Colon (tissue), 2 donors: Measurements from ENCODE around the gene SHMT1.
"Not testable (repeated sequence)": the region's sequence is repeated elsewhere in the genome, so short reads cannot be mapped to it uniquely, and the experiment has no call there.

Source experiments
- FAIRE-seq: peaks from 2 replicates; lab custom pipeline; 2012; peaks lifted over from hg19 to GRCh38; lab: Jason Lieb, UNC
- donor health status: control.
- donor health status: control.

Gene SHMT1

DNA sequence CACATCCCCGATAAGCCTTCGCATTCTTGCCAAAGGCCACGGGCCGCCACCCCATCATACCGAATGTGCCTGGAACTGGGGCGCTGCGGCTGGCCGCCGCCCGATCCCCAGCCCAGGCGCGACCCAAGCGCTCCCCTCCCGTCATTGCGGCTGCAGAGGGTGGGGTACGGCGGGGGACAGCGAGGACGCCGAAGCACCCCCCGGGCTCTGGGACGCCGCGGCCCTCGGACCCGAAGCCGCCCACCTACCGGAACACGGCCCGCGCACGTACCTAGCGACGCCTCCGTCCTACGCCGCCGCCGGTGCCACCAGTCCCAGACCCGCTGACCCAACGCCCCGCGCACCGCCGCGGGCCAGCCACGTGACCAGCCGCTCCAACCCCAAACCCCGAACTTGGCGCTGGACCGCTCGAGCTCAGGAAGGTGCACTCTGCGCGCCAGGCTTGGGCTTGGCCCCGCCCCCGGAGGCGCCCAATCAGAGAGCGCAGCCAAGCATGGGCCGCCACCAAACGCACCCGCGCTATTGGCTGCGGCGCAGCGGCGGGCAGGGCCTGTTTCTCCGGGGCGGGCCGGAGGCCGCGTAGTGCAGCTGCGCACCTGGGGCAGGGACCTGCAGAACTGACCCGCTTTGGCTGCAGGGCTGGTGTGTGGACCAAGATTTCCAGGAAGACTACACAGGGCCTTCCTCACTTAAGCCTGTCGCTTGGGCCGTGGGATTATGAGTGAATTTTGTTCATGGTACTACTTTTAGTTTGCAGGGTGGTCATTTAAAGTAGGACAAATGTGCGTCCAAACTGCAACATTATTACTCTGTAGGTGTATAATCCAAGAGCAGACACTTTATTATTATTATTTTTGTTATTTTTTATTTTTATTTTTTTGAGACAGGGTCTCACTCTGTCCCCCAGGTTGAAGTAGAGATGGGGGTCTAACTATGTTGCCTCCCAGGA, at the start of gene SHMT1:
Gene SHMT1 (minus strand): TSS at position 450 of the 949 bp plus-strand sequence. CDS start 7,569 bp downstream, outside the sequence.
- no peak for FAIRE-seq

DNA sequence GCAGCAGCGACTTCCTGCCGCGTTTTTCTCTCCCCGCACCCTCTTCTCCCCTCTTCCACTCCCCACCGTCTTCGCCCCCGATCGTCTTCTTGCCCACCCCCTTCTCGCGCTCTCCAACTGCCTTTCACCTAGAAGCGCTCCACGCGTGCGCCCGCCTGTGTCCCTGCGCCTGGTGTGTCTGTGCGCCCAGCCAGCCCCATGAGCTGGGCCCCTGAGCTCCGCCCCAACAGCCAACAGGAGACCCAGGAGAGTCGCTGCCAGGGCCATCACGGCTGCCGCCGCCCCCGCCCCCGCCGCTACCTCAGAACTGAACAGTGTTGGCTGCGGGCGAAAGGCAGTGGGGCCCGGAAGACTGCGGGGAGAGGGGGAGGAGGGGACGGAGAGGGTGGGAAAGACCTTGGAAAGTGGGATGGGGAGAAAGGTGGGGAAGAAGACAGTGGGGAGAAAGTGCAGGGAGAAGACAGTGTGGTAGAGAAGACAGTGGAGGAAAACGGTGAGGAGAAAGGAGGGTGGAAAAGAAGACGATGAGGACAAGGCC, 48.7 kb upstream of the SHMT1 start:
- FAIRE-seq = not testable (repeated sequence)

DNA sequence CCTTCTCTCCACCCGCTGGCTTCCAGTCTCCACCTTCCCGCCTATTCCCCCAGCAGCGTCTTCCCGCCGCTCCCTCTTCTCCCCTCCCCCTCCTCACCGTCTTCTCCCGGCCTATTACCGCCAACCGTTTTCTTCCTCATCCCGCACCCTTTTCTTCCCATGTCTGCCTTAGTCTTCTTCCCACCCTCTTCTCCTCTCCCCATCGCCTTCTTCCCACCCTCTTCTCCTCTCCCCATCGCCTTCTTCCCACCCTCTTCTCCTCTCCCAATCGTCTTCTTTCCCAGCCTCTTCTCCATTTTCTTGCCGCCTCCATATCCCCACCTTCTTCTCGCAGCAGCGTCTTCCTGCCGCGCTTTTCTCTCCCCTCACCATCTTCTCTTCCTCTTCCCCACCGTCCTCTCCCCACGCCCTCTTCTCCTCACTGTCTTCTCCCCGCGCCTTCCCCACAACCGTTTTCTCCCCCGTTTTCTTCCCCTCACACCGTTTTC, 48.1 kb upstream of the SHMT1 start:
- not testable (repeated sequence) for FAIRE-seq

DNA sequence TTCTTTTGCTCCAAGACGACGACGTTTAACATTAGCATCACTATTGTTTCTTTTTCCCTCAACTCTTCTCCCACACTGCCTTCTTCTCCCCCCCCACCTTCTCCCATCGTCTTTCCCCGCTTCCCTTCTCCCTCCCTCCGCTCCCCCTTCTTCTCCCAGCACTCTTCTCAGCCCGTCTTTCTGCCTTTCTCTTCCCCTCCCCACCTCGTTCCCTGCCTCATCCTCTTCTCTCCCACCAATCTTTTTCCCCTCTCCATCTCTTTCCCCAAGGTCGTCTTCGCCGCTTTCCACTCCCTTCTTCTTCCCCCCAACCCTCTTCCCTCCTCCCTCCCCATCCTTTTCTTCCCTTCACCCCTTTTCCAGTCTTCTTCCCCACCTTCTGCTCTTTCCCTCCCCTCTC, 47.4 kb upstream of the SHMT1 start:
- FAIRE-seq = not testable (repeated sequence)

DNA sequence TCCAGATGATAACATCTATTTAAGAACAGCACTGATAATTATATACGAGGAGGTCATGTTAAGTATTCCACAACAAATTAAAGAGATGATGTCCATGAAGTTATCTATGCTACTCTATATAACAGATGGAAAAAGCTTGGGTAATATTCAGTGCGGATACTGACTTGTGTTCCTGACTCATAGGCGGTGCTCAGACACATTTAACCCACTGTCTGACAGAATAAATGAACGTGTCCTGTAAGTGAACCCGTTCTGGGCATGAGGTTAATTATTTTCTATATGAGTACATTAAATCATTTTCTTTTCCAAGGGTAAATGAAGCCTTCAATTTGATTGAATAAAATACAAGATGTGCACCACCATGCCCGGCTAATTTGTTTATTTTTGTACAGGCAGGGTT, 46.0 kb upstream of the SHMT1 start:
- not testable (repeated sequence) for FAIRE-seq

DNA sequence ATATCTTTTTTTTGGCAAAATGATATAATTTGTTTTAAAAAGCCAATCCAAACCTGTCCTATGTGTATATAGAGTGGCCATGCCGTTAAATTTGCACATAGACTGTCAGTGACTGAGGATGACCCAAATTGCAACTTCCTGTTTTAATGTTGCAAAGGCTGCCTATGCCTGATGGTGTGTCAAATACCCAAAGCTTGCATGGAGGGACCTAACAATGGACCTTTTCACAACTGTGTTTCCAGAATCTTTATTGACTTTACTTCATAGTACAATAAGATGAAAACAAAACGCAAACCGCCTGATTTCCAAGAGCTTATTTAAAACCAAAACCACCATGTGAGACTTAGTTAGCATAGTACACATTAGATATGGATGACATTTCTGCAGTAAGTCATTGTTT, 45.6 kb upstream of the SHMT1 start:
- not testable (repeated sequence) for FAIRE-seq

DNA sequence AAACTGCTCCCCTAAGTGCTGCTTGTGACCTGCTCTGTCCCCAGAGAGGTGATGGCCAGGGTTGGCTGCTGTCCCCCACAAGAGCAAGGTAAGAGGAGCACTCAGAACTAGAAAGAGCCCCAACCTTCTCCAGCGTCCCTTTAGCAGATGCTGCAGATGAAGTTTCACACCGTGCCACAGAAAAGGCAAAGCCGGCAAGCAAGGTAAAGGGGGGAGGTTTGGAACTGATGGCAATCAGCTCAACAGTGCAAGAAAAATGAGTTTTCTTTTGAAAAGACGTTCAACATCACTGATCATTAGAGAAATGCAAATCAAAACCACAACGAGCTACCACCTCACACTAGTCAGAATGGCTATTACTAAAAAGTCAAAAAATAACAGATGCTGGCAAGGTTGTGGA, 40.3 kb upstream of the SHMT1 start:
- FAIRE-seq = not testable (repeated sequence)

DNA sequence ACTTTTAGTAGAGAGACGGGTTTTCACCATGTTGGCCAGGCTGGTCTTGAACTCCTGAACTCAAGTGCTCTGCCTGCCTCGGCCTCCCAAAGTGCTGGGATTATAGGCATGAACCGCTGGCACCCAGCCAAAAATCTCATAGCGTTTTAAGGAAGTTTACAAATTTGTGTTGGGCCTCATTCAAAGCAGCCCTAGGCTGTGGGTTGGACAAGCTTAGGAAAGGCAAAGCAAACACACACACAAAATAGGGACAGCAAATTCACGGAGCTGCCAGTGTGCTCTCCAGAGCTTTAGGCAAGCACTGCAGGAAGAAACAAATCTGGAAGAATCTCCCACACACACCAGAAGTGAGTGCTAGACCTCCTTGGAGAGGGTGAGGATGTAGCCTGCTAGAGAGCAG, 39.8 kb upstream of the SHMT1 start:
- not testable (repeated sequence) for FAIRE-seq

DNA sequence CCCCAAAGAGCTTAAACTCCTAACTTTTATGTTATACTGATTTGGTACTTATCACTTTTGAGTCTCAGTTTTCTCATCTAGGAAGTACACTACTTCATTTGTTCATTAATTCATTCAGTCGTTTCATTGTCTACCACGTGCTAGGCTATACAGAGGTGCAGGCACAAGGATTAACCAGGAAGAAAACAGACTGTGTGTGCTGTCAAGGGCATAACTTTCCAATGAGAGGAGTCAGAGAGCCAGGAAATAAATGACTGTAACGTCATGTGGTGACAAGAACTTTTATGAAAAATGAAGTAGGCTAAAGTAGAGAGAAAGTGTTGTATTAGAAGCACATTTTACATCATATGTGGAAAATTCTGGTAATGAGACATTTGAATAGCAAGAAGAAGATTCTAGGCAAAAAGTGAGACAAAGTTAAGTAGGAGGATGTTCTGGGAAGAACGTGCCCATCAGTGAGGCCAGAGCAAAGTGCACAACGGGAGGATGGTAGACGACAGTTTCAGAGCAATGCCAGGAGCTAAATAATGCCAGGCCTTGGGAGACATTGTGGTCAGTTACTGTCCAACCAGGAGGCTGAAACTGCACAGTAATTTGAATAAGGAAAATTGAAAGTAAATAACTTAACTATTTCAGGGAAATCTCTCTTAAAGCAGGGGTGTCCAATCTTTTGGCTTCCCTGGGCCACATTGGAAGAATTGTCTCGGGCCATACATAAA, 38.7 kb upstream of the SHMT1 start:
- not testable (repeated sequence) for FAIRE-seq

DNA sequence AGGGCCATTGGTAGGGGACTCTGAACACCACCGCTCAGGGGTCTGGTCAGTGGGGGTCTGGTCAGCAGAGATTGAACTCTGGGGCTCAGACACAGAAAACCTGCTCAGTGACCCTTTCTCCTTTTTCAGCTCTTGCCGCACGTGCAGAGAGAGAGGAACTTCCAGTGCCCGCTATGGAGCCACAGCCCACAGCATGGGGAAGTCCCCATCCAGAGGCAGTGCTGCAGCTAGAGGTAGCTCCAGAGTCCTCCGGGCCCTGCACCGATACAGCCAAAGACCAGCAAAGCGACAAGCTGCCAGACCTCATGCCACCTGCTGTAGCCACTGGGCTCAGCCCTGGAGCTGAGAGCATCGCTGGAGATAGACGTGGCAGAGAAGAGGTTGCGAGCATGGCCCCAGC, 25.4 kb upstream of the SHMT1 start:
- not testable (repeated sequence) for FAIRE-seq

DNA sequence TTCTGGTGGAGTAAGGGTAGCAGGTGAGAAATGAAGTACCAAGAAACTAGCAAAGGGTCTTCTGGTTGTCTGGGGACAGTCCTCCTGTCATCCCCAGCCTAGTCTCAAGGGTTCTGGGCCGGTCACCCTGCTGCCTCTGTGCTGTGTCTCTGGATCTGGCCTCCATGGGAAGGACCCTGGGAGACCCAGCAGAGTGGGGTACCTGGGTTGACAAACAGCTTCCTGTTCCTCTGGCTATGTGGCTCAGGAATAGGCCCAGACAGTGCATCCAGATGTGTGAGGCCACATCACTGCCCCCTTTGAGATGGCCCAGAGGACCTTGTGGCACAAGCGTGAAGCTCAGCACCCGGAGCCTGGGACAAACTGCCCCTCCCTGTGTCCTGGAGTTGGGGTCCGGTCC, 24.9 kb upstream of the SHMT1 start:
- FAIRE-seq = not testable (repeated sequence)

DNA sequence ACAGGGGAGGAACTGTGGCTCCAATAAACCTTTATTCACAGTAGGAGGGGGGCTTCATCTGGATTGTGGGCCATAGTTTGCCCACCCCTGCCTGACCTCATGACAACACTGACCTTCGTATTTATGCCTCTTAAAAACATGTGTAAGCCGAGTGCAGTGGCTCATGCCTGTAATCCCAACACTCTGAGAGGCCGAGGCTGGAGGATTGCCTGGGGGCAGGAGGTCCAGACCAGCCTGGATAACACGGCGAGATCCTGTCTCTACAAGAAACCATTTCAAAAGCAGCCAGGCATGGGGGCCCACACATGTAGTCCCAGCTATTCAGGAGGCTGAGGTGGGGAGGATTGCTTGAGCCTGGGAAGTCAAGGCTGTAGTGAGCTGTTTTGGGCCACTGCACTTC, 24.2 kb upstream of the SHMT1 start:
- not testable (repeated sequence) for FAIRE-seq

DNA sequence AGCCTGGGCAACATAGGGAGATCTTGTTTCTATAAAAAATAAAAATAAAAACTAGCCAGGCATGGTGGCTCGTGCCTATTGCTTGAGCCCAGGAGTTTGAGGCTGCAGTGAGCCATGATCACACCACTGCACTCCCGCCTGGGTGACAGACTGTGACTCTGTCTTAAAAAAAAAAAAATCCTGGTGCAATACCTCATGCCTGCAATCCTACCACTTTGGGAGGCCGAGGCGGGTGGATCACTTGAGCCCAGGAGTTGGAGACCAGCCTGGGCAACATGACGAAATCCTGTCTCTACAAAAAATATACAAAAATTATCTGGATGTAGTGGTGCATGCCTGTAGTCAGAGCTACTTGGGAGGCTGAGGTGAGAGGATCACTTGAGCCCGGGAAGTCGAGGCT, 20.9 kb upstream of the SHMT1 start:
- FAIRE-seq = not testable (repeated sequence)

DNA sequence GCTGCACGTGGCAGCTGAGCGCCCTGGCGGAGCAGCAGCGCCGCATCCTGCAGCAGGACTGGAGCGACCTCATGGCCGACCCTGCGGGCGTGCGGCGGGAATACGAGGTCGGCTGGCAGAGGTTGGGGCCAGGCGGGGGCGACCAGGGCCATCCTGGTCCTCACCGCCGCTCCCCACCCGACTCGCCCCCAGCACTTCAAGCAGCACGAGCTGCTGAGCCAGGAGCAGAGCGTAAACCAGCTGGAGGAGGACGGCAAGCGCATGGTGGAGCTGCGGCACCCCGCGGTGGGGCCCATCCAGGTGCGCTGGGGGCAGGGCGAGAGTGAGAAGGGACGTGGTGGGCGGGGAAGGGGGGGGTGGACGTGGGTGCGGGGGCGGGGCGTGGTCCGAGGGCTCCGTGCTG, 19.7 kb upstream of the SHMT1 start:
- not testable (repeated sequence) for FAIRE-seq

DNA sequence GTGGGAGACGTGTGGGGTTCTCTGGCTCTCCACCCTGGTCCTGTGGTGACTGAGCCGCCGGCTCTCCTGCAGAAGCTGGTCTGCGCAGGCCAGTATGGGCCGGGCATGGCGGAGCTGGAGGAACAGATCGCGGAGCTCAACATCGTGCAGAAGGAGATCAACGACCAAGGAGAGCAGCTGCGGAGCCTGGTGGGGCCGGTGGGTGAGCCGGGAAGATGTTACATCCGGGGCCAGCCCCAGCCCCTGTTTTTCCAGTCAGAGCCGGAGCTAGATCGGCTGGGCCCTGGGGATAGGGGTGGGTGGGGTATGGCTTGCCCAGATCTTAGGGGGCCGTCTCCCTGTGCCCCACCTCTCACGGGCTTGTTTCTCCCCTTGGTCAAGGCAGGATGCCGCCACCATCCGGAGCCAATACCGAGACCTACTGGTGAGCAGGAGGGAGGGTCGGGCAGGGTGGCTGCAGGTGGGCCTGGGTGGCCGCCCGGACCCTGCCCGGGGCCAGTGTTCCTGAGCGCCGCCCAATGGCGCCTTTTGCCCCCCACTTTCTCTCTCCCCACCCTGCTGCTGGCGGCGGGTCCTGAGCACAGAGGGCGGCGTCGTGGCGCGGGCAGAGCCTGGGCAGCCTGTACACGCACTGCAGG, 19.2 kb upstream of the SHMT1 start:
- no peak for FAIRE-seq

DNA sequence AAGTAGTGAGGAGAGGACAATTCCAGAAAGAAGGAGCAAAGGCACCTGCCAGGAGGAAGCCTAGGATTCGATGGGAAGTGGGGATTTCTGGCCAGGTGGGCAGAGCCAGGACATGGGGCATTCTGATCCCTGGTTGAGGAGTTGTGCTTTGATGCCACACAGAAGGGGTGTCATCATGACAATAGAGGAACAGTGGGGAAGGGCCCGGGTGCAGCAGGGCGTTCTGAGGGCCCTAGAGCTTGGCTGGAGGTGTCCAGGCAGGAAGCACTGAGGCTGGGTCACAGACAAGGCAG, 18.5 kb upstream of the SHMT1 start:
- FAIRE-seq = no peak

DNA sequence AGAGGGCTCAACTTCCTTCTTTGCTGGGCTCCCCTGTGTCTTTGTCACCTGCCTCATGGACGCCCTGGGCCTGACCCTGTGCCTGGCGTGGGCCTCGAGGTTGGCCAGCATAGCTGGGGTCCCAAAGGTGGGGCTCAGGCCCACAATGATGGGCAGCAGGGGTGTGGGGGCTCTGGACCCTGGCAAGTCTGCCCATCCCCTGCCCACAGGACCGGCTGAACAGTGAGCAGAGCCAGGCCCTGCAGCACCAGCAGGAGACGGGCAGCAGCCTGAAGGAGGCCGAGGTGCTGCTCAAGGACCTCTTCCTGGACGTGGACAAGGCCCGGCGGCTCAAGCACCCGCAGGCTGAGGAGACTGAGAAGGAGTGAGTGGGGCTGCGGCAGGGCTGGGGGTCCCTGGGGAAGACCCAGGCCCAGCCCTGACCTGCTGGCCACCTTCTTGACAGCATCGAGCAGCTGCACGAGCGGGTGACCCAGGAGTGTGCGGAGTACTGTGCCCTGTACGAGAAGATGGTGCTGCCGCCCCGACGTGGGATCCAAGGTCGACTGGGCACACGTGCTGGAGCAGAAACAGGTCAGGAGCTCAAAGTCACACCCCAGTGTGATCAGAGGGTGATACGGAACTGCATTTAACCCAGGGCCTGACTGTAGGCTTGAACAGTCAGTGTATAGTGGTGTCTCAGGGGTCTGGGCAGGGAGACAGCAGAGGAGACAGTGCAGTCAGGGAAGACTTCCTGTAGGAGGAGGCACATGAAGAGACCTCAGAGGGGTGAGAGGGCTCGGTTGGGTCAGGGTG, 18.0 kb upstream of the SHMT1 start:
- no peak for FAIRE-seq

DNA sequence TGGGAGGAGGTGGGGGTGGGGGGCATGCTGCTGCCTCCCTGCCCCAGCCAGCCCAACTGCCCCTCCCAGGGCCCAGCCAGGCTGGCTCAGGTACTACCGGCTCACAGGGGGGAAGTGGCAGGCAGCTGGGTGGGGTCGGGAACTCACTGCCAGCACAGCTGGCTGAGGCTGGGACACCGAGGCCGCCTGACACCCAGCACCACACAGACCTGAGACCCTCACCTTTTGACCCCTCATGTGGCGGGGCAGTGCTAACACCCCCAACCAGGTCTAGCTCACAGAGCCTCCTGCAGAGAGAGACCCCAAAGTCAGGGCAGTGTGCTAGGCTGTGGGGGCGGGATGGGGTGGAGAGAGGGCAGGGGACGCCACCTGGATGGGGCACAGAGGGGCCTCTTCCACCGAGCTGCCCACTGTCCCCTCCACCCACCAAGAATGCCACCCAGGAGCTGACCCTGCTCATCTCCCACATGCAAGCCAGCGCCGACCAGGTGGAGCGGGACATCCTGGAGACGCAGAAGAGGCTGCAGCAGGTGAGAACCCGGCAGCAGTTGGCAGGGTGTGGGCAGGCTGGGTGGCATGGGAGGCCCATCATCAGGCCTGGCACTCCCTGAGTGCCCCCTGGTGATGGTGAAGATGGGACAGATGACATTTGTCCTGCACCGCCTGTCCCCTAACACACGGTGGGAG, 17.3 kb upstream of the SHMT1 start:
- FAIRE-seq = no peak

DNA sequence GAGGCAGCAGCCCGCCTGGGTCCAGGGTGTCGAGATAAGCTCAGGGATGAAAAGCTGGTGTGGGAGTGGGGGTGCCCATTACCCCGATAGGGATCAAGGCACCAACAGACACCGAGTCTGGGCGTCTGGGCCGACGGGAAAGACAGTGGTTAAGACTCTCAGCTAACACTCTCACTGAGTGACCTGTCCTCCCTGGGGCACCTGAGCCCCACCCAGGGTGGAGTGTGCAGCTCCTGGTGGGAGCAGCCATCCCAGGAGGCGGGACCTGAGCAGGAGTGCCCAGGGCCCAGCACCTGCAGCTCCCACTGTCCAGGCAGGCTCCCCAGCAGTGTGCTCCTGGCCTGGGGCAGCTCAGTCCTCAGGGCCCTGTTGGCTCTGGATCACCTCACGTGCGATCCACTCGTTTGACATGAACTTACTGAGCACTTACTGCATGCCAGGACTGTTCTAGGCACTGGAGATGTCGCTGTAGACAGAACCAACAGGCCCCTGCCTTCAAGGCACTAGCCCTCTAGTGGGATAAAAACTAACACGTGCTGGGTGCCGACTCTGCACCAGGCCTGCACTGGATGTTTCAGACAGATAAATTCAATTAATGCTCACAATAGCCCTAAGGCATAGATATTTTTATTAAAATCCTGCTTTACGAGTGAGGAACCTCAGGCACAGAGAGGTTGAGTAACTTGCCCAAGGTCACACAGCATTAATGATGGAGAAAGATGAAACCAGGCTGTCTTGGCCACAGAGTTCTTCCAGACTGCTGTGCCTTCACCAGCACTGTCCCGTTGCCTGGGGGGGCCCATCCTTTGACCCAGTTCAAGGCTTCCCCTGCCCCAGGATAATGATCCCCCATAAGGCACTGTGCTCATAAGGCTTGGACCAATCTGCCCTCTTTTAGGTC, 16.1 kb upstream of the SHMT1 start:
- no peak for FAIRE-seq

DNA sequence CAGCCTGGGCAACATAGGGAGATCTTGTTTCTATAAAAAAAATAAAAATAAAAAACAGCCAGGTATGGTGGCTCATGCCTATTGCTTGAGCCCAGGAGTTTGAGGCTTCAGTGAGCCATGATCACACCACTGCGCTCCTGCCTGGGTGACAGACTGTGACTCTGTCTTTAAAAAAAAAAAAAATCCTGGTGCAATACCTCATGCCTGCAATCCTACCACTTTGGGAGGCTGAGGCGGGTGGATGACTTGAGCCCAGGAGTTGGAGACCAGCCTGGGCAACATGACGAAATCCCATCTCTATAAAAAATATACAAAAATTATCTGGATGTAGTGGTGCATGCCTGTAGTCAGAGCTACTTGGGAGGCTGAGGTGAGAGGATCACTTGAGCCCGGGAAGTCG, 15.3 kb upstream of the SHMT1 start:
- not testable (repeated sequence) for FAIRE-seq
